Erythroblast (primary cell): ENCODE results near the gene ZNF557.

Source experiments
- DNase-seq, 2 experiments: peaks; one replicate each; lab custom pipeline; 2025; lab: John Stamatoyannopoulos, UW
- GATA1 ChIP-seq: IDR thresholded peaks from 2 replicates; pipeline ENCODE4 v1.6.1; 2011; ENCODE audit warnings: low read depth, mild to moderate bottlenecking, control low read depth, low read length, moderate library complexity
- POLR2A ChIP-seq: IDR thresholded peaks from 2 replicates; pipeline ENCODE4 v1.6.1; 2011; ENCODE audit warnings: mild to moderate bottlenecking, low read length

Gene ZNF557

DNA sequence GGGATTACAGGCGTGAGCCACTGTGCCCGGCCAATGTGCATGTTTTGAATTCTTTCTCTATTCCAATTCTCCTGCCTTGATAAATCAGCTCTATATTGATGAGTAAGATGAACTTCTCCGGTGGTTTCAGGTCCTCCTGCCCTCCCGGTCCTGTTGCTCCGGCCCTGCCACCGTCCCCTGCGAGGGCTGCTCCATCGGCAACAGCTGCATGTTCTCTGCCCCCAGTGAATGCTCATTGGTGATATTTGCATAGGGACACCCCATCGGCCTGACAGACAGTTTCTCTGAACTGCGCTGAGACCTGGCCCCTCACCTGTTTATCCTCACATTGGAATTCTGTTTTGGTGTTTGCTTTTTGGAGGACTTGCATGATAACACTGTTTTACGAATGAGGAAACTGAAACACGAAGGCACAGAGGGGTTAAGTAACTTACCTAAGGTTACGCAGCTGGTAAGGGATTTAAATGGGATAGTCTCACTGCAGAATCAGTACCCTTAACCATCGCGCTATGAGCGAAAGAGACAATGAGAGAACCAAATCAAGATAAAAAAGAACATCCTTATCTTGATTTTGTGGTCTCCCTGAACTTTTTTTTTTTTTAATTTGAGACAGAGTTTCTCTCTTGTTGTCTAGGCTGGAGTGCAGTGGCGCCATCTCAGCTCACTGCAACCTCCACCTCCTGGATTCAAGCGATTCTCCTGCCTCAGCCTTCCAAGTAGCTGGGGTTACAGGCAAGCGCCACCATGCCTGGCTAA is 32.2 kb downstream of the ZNF557 start:
- TF ChIP-seq POLR2A (no peak), GATA1 (no peak)
- no peak for DNase-seq

DNA sequence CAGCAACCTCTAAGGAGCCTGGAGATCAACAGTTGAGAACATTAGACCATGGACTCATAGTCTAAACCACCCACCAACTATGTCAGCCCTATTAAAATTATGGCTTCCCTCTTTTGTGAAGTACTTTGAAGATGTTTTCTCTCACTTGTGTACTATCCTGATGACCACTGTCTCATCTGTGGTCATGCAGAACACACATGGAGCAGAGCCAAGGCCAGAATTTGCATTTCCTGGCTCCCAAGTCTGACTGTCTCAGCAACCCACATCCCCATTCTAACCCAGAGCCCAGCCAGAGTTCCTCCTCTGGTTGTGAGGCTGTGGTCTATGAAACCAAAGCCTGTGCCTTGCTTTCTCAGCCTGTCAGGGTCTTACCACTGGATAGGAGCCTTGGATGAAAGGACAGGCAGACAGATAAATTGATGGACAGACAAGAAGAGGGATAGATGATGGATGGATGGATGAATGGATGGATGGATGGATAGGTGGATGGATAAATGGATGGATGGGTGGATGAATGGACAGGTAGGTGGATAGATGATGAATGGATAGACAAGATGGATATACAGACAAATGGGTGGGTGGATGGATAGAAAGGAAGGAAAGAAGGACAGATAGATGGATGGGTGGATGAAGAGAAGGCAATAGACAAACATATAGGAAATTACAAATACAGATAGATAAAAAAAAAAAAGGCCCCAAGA is 35.4 kb downstream of the ZNF557 start:
- no peak for TF ChIP-seq POLR2A
- TF ChIP-seq GATA1 = no peak
- no peak for DNase-seq

DNA sequence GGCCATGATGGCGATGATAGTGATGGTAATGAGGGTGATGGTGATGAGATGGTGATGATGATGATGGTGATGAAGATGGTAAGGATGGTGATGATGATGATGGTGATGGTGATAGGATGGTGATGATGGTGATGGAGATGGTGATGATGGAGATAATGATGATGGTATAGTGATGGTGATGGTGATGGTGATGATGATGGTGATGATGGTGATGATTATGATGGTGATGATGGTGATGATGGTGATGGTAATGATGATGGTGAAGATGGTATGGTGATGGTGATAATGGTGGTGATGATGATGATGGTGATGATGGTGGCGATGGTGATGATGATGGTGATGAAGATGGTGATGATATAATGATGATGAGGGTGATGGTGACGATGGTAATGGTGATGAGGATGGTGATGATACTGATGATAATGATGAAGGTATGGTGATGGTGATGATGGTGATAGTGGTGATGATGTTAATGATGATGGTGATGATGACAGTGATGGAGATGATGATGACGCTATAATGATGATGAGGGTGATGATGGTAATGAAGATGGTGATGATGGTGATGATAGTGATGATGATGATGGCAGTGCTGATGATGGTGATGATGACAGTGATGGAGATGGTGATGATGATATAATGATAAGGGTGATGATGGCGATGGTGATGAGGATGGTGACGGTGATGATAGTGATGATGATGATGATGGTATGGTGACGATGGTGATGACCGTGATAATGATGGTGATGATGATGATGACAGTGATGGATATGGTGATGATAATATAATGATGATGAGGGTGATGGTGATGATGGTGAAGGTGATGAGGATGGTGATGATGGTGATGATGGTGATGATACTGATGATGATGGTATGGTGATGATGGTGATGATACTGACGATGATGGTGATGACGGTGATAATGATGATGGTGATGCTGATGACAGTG is 37.5 kb downstream of the ZNF557 start:
- no peak for TF ChIP-seq GATA1
- no peak for TF ChIP-seq POLR2A

DNA sequence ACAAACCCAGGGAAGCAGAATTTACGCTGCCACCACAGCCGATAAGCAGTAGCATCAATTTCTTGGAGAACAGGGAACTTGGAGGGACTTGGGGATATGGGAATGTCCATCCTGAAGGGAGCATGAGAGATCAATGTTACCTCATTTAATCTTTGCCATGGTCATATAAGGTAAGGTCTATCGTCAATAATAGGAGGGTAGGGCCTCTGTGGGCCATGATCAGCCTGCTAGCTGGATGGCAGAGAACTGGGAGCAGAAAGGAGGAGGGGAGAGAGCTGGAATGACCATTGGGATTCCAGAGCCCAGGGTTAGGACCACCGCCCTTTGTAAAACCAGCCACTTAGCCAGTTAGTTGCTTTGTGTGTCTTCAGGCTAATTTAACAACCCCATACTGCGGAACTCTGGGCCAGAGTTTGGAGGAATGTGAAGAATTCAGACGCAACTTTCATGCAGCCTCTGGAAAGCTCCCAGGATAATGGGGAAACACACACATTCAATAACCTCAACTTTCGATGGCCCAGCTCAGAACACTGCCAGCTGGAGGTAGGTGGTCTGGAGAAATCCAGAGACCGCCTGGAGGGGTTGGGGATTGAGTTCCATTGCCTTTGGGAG is 40.3 kb downstream of the ZNF557 start:
- no peak for DNase-seq
- TF ChIP-seq POLR2A (no peak), GATA1 (no peak)

More for the DNA sequence above, 37.5 kb downstream of the ZNF557 start:
- DNase-seq = no peak

DNA sequence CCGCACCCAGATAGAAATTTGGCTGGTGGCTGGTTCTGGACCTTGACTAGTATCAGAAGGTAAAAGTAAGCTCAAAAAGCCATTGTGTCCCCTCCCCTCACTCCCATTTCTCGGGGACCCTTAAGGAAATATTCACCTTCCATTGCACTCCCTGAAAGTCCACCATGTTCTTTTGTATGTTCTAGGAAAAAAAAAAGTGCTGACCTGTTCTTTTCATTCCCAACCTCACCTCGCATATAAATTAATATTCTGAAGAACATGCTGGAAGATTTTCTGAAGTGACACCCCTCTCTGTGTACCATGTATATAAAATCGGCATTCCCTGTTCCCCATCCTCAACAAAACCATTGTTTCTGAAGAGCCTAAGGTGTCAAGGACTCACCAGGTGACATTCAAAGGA is 43.2 kb downstream of the ZNF557 start:
- no peak for DNase-seq
- no peak for TF ChIP-seq POLR2A
- TF ChIP-seq GATA1 = no peak

DNA sequence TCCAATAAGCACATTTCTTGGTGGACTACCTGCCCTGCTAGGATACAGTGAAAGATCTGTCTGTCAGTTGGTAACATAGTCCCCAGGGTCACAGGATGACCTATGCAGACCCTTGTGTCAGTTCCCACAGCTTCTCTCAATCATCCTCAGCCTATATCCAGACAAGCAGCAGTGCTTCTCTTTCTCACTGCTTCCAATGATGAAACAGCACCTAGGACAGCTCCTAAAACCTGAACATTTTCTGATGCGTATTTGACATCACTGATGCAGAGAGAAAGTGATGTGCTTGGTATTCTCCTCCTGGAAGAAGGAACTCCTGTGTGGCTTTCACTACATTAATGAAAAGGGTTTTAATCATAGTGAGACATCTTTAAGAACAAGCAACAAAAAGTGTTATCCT is 43.7 kb downstream of the ZNF557 start:
- TF ChIP-seq POLR2A (no peak), GATA1 (no peak)
- no peak for DNase-seq

DNA sequence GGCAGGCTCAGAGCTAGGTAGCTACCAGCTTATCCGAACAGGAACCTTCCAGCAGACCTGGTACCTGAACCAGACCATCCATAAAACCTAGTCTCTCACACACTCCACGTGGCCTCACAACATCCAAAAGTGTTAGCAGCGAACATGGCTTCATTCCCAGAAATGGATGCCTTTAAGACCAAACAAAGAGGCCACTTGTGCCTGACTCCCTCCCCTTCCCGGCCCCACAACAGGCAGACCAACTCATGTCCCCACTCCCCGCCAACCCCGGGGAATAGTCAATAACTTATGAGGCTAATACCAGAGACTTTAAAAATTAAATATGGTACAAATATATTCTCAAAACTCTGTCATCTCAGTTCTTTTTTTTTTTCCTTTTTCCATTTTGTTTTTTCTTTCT is 46.2 kb downstream of the ZNF557 start:
- TF ChIP-seq POLR2A = no peak
- TF ChIP-seq GATA1 = no peak
- no peak for DNase-seq

DNA sequence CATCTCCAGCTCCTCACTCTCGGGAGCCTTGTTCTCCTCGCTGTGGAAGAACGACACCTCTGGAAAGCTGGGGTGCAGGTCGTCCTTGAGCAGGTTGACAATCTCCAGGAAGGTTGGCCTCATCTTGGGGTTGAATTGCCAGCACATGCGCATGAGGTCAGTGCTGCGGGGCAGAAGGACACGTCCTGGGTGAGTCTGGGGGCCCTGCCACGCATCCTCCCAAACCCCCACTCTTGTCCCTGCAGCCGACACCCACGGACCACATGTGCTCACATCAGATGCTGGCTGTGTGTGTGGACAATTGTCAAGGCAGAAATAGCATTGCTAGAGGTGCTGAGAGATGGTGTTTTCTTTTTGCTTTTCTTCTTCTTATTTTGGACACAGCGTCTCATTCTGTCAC is 47.7 kb downstream of the ZNF557 start:
- DNase-seq = no peak
- TF ChIP-seq POLR2A (no peak), GATA1 (no peak)

DNA sequence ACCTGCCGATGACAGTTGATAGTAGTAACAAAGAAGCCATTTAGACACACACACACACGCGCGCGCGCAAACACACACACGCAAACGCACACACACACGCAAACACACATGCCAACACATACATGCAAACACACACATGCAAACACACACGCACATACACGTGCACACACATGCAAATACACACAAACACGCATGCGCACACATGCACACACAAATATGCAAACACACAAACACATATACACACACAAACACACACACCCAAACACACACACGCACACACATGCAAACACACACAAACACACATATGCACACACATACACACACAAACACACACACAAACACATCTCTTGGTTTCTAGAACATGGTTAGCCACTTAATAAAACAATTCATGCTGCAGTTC is 50.1 kb downstream of the ZNF557 start:
- DNase-seq = no peak
- TF ChIP-seq POLR2A (no peak), GATA1 (no peak)

DNA sequence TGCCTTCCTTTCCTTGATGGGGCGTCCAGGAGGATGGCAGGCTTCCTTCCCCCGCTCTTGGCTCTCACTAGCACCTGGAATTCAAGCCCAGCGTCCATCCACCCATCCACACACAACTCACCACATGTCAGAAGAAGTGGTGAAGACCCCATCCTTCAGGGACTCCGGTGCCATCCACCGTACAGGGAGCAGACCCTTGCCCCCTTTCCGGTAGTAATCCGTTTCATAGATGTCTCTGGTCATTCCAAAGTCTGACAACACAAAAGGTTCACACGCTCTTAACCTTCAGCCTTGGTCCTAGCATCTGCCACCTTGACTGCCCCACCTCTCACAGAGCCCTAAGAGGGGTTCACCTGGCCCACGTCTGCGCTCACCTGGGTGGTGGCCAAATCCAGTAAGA is 51.0 kb downstream of the ZNF557 start:
- TF ChIP-seq GATA1 (no peak), POLR2A (no peak)
- DNase-seq = no peak

DNA sequence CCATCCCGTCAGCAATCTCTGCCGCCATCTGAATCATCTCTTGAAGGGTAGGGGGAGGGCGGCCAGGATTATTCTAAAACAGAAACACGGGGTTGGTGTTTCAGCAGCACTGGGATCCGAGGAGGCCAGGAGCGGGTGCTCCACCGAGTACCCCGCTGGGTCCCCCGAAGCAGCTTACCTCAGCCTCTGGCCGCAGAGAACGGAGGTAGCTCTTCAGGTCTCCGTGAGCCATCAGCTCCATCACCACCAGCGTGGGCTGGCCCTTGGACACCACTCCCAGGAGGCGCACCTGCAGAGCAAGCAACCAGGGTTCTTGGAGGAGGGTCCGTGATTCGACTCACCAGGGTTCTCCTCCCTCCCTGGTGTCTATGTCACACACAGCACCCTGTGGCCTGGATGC is 53.2 kb downstream of the ZNF557 start:
- DNase-seq = no peak
- TF ChIP-seq GATA1 = no peak
- TF ChIP-seq POLR2A = no peak

DNA sequence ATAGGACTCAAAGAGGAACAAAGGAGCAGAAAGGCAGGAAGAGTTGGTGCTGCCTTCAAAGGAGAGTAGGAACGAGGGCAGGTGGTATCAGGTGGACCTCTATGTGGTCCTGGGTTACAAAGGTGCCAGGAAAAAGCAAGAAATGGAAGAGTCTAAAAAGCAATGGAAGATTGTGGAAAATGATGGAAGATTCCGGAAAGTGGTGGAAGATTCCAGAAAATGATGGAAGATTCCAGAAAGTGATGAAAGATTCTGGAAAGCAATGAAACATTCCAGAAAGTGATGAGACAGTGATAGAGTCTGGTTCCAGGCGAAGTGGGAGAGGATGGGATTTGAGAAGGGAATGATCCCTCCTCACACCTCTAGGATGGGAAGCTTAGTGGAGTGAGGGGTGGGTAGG is 55.3 kb downstream of the ZNF557 start:
- DNase-seq = no peak
- no peak for TF ChIP-seq GATA1
- TF ChIP-seq POLR2A = no peak

DNA sequence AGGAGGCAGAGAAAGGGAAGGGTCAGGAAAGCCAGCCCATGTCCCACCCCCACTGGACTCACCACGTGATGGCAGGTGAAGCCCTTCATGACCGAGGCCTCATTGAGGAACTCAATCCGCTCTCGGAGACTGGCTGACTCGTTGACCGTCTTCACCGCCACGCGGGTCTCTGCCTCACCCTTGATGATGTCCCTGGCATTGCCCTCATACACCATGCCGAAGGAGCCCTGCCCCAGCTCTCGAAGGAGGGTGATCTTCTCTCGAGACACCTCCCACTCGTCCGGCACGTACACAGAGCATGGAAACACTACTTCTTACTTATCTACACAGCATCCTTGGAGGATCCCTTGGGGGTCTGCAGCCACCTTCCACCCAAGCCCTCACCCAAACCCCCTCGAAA is 55.7 kb downstream of the ZNF557 start:
- no peak for TF ChIP-seq GATA1
- no peak for TF ChIP-seq POLR2A

More for the DNA sequence above, 55.7 kb downstream of the ZNF557 start:
- DNase-seq = no peak
